ENCODE measurements around the gene PDE6C.

Gene PDE6C

GRCh38 chr10:93595378-93596161 lies 16.8 kb upstream of the PDE6C start:
- no peak for DNase-seq

GRCh38 chr10:93596539-93596938 lies 15.8 kb upstream of the PDE6C start:
- DNase-seq, result no peak

GRCh38 chr10:93597075-93597599 lies 15.2 kb upstream of the PDE6C start:
- no peak for DNase-seq

- no peak for DNase-seq
Observed at GRCh38 chr10:93598157-93598556, 14.2 kb upstream of the PDE6C start.

- no peak for DNase-seq
Observed at GRCh38 chr10:93599335-93599734, 13.0 kb upstream of the PDE6C start.

GRCh38 chr10:93599778-93600177 lies 12.6 kb upstream of the PDE6C start:
- DNase-seq, result no peak

- DNase-seq, result no peak
Observed at GRCh38 chr10:93600446-93601145, 11.7 kb upstream of the PDE6C start.

- DNase-seq, result no peak
Observed at GRCh38 chr10:93601146-93601773, 11.1 kb upstream of the PDE6C start, which contains the start of gene RBP4. Gene RBP4 (minus strand): TSS chr10:93601235. CDS start chr10:93601028, 207 bp downstream.

GRCh38 chr10:93601774-93602162 lies 10.6 kb upstream of the PDE6C start:
- no peak for DNase-seq

GRCh38 chr10:93603023-93603422 lies 9.3 kb upstream of the PDE6C start:
- no peak for DNase-seq

- DNase-seq, result no peak
Observed at GRCh38 chr10:93604146-93604545, 8.2 kb upstream of the PDE6C start.

GRCh38 chr10:93608421-93608820 lies 3.9 kb upstream of the PDE6C start:
- DNase-seq, result no peak

GRCh38 chr10:93613126-93613525 lies 789 bp downstream of the PDE6C start:
- DNase-seq, result no peak

GRCh38 chr10:93614101-93614825 lies 1.9 kb downstream of the PDE6C start:
- DNase-seq, result no peak

- DNase-seq, result no peak
Observed at GRCh38 chr10:93615576-93616235, 3.4 kb downstream of the PDE6C start.

- no peak for DNase-seq
Observed at GRCh38 chr10:93620925-93621324, 8.6 kb downstream of the PDE6C start.

GRCh38 chr10:93622942-93623341 lies 10.6 kb downstream of the PDE6C start:
- DNase-seq, result no peak

- DNase-seq, result no peak
Observed at GRCh38 chr10:93628858-93629257, 16.5 kb downstream of the PDE6C start.

- DNase-seq, result no peak
Observed at GRCh38 chr10:93629647-93630305, 17.4 kb downstream of the PDE6C start.

- DNase-seq, result no peak
Observed at GRCh38 chr10:93630625-93631557, 18.6 kb downstream of the PDE6C start.

- no peak for DNase-seq
Observed at GRCh38 chr10:93639791-93640190, 27.5 kb downstream of the PDE6C start.
